AG04450 (cell line): ENCODE results near the gene FBXL17. TPM values are rescaled to one million over a fixed set of nuclear protein-coding genes. Genes with fewer than 3 reads are reported as not detected.

Experiments
- CTCF ChIA-PET: fragments of 300-600, 350-600 bp; formaldehyde crosslinking; extraction: SDS; loops from one replicate; lab custom pipeline; 2022; ENCODE audit warnings: antibody characterized with exemption, inconsistent platforms; lab: Charles Lee
- POLR2A ChIA-PET: fragments of 350-600 bp; formaldehyde crosslinking; extraction: SDS; loops from one replicate; lab custom pipeline; 2021; ENCODE audit warnings: antibody characterized with exemption, inconsistent platforms; lab: Yijun Ruan, JAX
- DNase-seq: peaks from one replicate; pipeline ENCODE4 v3.0.0-alpha.2; 2011; ENCODE audit warnings: low read depth, low spot score
- H3K27ac ChIP-seq: one replicate; pipeline ENCODE4 v1.5.1; 2012; ENCODE audit warnings: low read depth, low read length, control low read depth
- H3K27me3 ChIP-seq: one replicate; pipeline ENCODE4 v1.6.0; 2012; ENCODE audit warnings: low read length; ENCODE audit not compliant: control insufficient read depth, insufficient read depth
- H3K4me3 ChIP-seq: 2 replicates; pipeline ENCODE4 v1.5.1; 2011; ENCODE audit warnings: mild to moderate bottlenecking, low read depth, low read length, control low read depth
- H3K9me3 ChIP-seq: 2 replicates; pipeline ENCODE4 v1.5.1; 2012; ENCODE audit warnings: low read length; ENCODE audit not compliant: control insufficient read depth, insufficient read depth
- CTCF ChIP-seq: IDR thresholded peaks from 2 replicates; pipeline ENCODE4 v1.5.1; 2011; ENCODE audit warnings: low read depth, low read length, control low read depth, inconsistent platforms
- polyA plus RNA-seq: library from polyadenylated mRNA; depleted of rRNA; stranded (reverse); fragments of >200 nt; gene quantifications from 2 replicates; pipeline ENCODE4 v1.2.3, GENCODE V29; 2011

Gene FBXL17
- polyA plus RNA-seq, 1 experiment = 9.4 TPM

GRCh38 chr5:108111736-108112135, 270.2 kb downstream of the FBXL17 start:
- Histone ChIP-seq H3K27ac (no peak overlapping the region), H3K27me3 (no peaks in the 10 kb centered on the region), H3K9me3 (no peaks in the 10 kb centered on the region), H3K4me3 (no peak overlapping the region)
- CTCF ChIA-PET = interaction anchor here (0.6 kb wide), 1 partner anchor 18 kb away, joined by 3 read pairs; no protein-coding TSS in a partner anchor
- DNase-seq = no peak
- POLR2A ChIA-PET = no interaction called here
- TF ChIP-seq CTCF = no peak

GRCh38 chr5:108109059-108109458, 272.8 kb downstream of the FBXL17 start:
- POLR2A ChIA-PET = no interaction called here
- H3K9me3 ChIP-seq = no peaks in the 10 kb centered on the region
- no peaks in the 10 kb centered on the region for H3K27me3 ChIP-seq
- DNase-seq = no peak
- no peak overlapping the region for H3K4me3 ChIP-seq
- no peak for TF ChIP-seq CTCF
- H3K27ac ChIP-seq = no peak overlapping the region
- CTCF ChIA-PET = no interaction called here

GRCh38 chr5:108104448-108104847, 277.4 kb downstream of the FBXL17 start:
- Histone ChIP-seq H3K4me3 (no peak overlapping the region), H3K27me3 (no peaks in the 10 kb centered on the region), H3K27ac (no peak overlapping the region), H3K9me3 (no peaks in the 10 kb centered on the region)
- no peak for DNase-seq
- CTCF ChIA-PET = interaction anchor here (2.0 kb wide), 1 partner anchor 11 kb away, joined by 9 read pairs; no protein-coding TSS in a partner anchor
- no peak for TF ChIP-seq CTCF
- POLR2A ChIA-PET = no interaction called here

- Histone ChIP-seq H3K27me3 (no peaks in the 10 kb centered on the region), H3K4me3 (no peak overlapping the region), H3K27ac (no peak overlapping the region), H3K9me3 (no peaks in the 10 kb centered on the region)
- CTCF ChIA-PET = interaction anchor here (2.0 kb wide), 1 partner anchor 9 kb away, joined by 9 read pairs; no protein-coding TSS in a partner anchor
- TF ChIP-seq CTCF = no peak
- DNase-seq = no peak
- POLR2A ChIA-PET = no interaction called here
Observed at GRCh38 chr5:108102463-108102862, 279.4 kb downstream of the FBXL17 start.

GRCh38 chr5:108101821-108102220, 280.1 kb downstream of the FBXL17 start:
- Histone ChIP-seq H3K27me3 (no peaks in the 10 kb centered on the region), H3K27ac (no peak overlapping the region), H3K9me3 (no peaks in the 10 kb centered on the region), H3K4me3 (no peak overlapping the region)
- DNase-seq = no peak
- TF ChIP-seq CTCF = no peak
- ChIA-PET CTCF (no interaction called here), POLR2A (no interaction called here)
